HepG2 (cell line): ENCODE results near the gene EPSTI1. TPM values are rescaled to one million over a fixed set of nuclear protein-coding genes. Genes with fewer than 3 reads are reported as not detected.

Source experiments
- AHR ChIP-seq: IDR thresholded peaks from 2 replicates; pipeline ENCODE4 v1.6.1; 2018; ENCODE audit warnings: missing genetic modification reagents, missing compliant biosample characterization
- EEA1 ChIP-seq: sonication (generic); formaldehyde crosslinking; IDR thresholded peaks from 2 replicates; pipeline ENCODE4 v1.5.1; 2020; ENCODE audit warnings: mild to moderate bottlenecking, missing genetic modification reagents, borderline replicate concordance
- ETV6 ChIP-seq: sonication (generic); formaldehyde crosslinking; conservative IDR thresholded peaks from 2 replicates; pipeline ENCODE4 v1.4.0; 2020; ENCODE audit warnings: missing genetic modification reagents
- KDM4B ChIP-seq: sonication (generic); formaldehyde crosslinking; IDR thresholded peaks from 2 replicates; pipeline ENCODE4 v1.4.0; 2020; ENCODE audit warnings: missing genetic modification reagents
- KDM5A ChIP-seq: fragments of 200-600 bp; sonication (generic); IDR thresholded peaks from 2 replicates; pipeline ENCODE4 v1.7.0; 2018; ENCODE audit warnings: antibody characterized with exemption, mild to moderate bottlenecking, low read length, borderline replicate concordance
- KMT2A ChIP-seq: sonication (generic); formaldehyde crosslinking; IDR thresholded peaks from 2 replicates; pipeline ENCODE4 v1.4.0; 2020; ENCODE audit warnings: missing genetic modification reagents
- MED1 ChIP-seq: sonication (generic); formaldehyde crosslinking; IDR thresholded peaks from 2 replicates; pipeline ENCODE4 v1.4.0; 2020; ENCODE audit warnings: missing genetic modification reagents
- REXO4 ChIP-seq: sonication (generic); formaldehyde crosslinking; IDR thresholded peaks from 2 replicates; pipeline ENCODE4 v1.8.0; 2022; ENCODE audit warnings: missing genetic modification reagents, mild to moderate bottlenecking, borderline replicate concordance
- SPEN ChIP-seq: sonication (generic); formaldehyde crosslinking; IDR thresholded peaks from 2 replicates; pipeline ENCODE4 v1.5.1; 2020; ENCODE audit warnings: low read depth, mild to moderate bottlenecking, missing genetic modification reagents
- TAF1 ChIP-seq: sonication (generic); formaldehyde crosslinking; IDR thresholded peaks from 2 replicates; pipeline ENCODE4 v1.4.0; 2020; ENCODE audit warnings: missing genetic modification reagents
- TCF7L2 ChIP-seq: IDR thresholded peaks from 2 replicates; pipeline ENCODE4 v1.6.1; 2011; ENCODE audit warnings: mild to moderate bottlenecking, low read depth, low read length, moderate library complexity
- ZBTB8A ChIP-seq: sonication (generic); formaldehyde crosslinking; IDR thresholded peaks from 2 replicates; pipeline ENCODE4 v1.4.0; 2020; ENCODE audit warnings: mild to moderate bottlenecking, low read depth, missing genetic modification reagents, borderline replicate concordance
- ZMYM3 ChIP-seq: sonication (generic); formaldehyde crosslinking; IDR thresholded peaks from 2 replicates; pipeline ENCODE4 v1.5.1; 2020; ENCODE audit warnings: mild to moderate bottlenecking, missing genetic modification reagents
- ZNF615 ChIP-seq: sonication (generic); formaldehyde crosslinking; IDR thresholded peaks from 2 replicates; pipeline ENCODE4 v1.5.0; 2020; ENCODE audit warnings: mild to moderate bottlenecking, missing genetic modification reagents, borderline replicate concordance
- ZNF782 ChIP-seq: sonication (generic); formaldehyde crosslinking; IDR thresholded peaks from 2 replicates; pipeline ENCODE4 v1.4.0; 2020; ENCODE audit warnings: missing genetic modification reagents, mild to moderate bottlenecking, borderline replicate concordance
- polyA plus RNA-seq, 8 experiments: library from polyadenylated mRNA; depleted of rRNA in 3 of 8; stranded (reverse) in 7 of 8; unstranded in 1 of 8; fragments of >200 nt; fragmentation: Illumina TruSeq in 4 of 8; extraction: Trizol in 4 of 8; gene quantifications; 2 replicates each; pipeline versions ENCODE4 v1.2.1 to v1.2.3, GENCODE V29; 2011 to 2016; ENCODE audit warnings: low read depth in 4 of 8, missing spikeins in 1 of 8, mixed read lengths in 1 of 8; ENCODE audit not compliant: insufficient read depth in 1 of 8
- total RNA-seq, 5 experiments: library from RNA; depleted of rRNA; stranded (reverse); fragments of >200 nt; fragmentation: Illumina TruSeq; extraction: Trizol; gene quantifications; 2 replicates each; pipeline ENCODE4 v1.2.3, GENCODE V29; 2016; ENCODE audit warnings: low read depth in 1 of 5
- TF ChIP-seq, protein P1 (sequence below): sonication (generic); formaldehyde crosslinking; IDR thresholded peaks from 2 replicates; pipeline ENCODE4 v1.5.1; 2020; ENCODE audit warnings: mild to moderate bottlenecking, missing genetic modification reagents, moderate library complexity
- TF ChIP-seq, protein P2 (sequence below): sonication (generic); formaldehyde crosslinking; IDR thresholded peaks from 2 replicates; pipeline ENCODE4 v1.5.1; 2020; ENCODE audit warnings: missing genetic modification reagents, mild to moderate bottlenecking, borderline replicate concordance
- TF ChIP-seq, protein P3 (sequence below): sonication (generic); formaldehyde crosslinking; IDR thresholded peaks from 2 replicates; pipeline ENCODE4 v1.5.0; 2020; ENCODE audit warnings: mild to moderate bottlenecking, missing genetic modification reagents, borderline replicate concordance
- TF ChIP-seq, protein P4 (sequence below): sonication (generic); formaldehyde crosslinking; IDR thresholded peaks from 2 replicates; pipeline ENCODE4 v1.5.0; 2020; ENCODE audit warnings: missing genetic modification reagents, mild to moderate bottlenecking, borderline replicate concordance

The EPSTI1 gene
- total and polyA plus RNA-seq, 2 of the 13 experiments (the other 11 are each of a cell fraction or from before 2014, with no cell fraction given): 0.03 TPM; not detected in 1

DNA sequence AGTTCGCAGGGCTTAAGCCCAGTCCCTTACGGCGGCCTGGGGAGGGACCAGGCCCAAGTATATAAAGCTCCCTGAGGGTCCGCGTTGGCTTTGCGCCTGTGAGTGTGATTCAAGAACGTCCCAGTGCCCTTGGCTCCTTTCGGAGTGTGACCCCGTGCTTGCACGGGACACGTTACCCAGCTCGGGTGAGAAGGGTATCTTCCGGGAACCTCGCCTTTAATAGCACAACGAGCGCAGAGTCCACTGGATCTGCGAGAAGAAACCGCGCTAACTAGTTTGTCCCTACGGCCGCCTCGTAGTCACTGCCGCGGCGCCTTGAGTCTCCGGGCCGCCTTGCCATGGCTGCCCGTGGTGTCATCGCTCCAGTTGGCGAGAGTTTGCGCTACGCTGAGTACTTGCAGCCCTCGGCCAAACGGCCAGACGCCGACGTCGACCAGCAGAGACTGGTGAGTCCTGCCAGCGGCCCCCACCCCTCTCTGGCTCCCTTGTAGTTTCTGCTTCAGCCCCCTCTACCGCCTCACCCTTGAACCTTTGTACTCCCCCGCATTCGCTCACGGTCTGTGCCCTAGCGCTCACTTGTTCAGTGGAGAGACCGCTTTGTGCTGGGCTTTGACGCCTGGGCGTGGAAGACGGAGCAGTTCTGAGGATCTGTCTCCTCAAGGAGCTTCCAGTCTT lies 31.4 kb upstream of the EPSTI1 start, which contains the start of gene DNAJC15 (continued):
- TF ChIP-seq, protein P1, sequence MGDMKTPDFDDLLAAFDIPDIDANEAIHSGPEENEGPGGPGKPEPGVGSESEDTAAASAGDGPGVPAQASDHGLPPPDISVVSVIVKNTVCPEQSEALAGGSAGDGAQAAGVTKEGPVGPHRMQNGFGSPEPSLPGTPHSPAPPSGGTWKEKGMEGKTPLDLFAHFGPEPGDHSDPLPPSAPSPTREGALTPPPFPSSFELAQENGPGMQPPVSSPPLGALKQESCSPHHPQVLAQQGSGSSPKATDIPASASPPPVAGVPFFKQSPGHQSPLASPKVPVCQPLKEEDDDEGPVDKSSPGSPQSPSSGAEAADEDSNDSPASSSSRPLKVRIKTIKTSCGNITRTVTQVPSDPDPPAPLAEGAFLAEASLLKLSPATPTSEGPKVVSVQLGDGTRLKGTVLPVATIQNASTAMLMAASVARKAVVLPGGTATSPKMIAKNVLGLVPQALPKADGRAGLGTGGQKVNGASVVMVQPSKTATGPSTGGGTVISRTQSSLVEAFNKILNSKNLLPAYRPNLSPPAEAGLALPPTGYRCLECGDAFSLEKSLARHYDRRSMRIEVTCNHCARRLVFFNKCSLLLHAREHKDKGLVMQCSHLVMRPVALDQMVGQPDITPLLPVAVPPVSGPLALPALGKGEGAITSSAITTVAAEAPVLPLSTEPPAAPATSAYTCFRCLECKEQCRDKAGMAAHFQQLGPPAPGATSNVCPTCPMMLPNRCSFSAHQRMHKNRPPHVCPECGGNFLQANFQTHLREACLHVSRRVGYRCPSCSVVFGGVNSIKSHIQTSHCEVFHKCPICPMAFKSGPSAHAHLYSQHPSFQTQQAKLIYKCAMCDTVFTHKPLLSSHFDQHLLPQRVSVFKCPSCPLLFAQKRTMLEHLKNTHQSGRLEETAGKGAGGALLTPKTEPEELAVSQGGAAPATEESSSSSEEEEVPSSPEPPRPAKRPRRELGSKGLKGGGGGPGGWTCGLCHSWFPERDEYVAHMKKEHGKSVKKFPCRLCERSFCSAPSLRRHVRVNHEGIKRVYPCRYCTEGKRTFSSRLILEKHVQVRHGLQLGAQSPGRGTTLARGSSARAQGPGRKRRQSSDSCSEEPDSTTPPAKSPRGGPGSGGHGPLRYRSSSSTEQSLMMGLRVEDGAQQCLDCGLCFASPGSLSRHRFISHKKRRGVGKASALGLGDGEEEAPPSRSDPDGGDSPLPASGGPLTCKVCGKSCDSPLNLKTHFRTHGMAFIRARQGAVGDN (CRISPR knock-in tag): peak; percentile 96
- TF ChIP-seq EEA1 (CRISPR knock-in tag) (peak; percentile 84; the same call in 1 of the 2 replicates), ZBTB8A (CRISPR knock-in tag) (peak; percentile 68; the same call in 1 of the 2 replicates), KMT2A (CRISPR knock-in tag) (peak; percentile 84), ZNF615 (0 out of 2 replicates have a peak, but pooled peaks have one; percentile 42), ZNF782 (peak; percentile 69; the same call in 1 of the 2 replicates), KDM5A (peak; percentile 47; the same call in 1 of the 2 replicates), REXO4 (no peak), SPEN (CRISPR knock-in tag) (peak; percentile 83), ZMYM3 (CRISPR knock-in tag) (peak; percentile 83), KDM4B (CRISPR knock-in tag) (peak; percentile 33; the same call in 1 of the 2 replicates), AHR (0 out of 2 replicates have a peak, but pooled peaks have one; percentile 23), ETV6 (CRISPR knock-in tag) (peak; percentile 31; the same call in 1 of the 2 replicates), MED1 (peak; percentile 40; the same call in 1 of the 2 replicates), TCF7L2 (no peak), TAF1 (CRISPR knock-in tag) (peak; percentile 93)
- TF ChIP-seq, protein P2, sequence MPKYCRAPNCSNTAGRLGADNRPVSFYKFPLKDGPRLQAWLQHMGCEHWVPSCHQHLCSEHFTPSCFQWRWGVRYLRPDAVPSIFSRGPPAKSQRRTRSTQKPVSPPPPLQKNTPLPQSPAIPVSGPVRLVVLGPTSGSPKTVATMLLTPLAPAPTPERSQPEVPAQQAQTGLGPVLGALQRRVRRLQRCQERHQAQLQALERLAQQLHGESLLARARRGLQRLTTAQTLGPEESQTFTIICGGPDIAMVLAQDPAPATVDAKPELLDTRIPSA: no peak
- TF ChIP-seq, protein P3, sequence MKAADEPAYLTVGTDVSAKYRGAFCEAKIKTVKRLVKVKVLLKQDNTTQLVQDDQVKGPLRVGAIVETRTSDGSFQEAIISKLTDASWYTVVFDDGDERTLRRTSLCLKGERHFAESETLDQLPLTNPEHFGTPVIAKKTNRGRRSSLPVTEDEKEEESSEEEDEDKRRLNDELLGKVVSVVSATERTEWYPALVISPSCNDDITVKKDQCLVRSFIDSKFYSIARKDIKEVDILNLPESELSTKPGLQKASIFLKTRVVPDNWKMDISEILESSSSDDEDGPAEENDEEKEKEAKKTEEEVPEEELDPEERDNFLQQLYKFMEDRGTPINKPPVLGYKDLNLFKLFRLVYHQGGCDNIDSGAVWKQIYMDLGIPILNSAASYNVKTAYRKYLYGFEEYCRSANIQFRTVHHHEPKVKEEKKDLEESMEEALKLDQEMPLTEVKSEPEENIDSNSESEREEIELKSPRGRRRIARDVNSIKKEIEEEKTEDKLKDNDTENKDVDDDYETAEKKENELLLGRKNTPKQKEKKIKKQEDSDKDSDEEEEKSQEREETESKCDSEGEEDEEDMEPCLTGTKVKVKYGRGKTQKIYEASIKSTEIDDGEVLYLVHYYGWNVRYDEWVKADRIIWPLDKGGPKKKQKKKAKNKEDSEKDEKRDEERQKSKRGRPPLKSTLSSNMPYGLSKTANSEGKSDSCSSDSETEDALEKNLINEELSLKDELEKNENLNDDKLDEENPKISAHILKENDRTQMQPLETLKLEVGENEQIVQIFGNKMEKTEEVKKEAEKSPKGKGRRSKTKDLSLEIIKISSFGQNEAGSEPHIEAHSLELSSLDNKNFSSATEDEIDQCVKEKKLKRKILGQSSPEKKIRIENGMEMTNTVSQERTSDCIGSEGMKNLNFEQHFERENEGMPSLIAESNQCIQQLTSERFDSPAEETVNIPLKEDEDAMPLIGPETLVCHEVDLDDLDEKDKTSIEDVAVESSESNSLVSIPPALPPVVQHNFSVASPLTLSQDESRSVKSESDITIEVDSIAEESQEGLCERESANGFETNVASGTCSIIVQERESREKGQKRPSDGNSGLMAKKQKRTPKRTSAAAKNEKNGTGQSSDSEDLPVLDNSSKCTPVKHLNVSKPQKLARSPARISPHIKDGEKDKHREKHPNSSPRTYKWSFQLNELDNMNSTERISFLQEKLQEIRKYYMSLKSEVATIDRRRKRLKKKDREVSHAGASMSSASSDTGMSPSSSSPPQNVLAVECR (CRISPR knock-in tag): peak; percentile 61; the same call in 1 of the 2 replicates
- TF ChIP-seq, protein P4, sequence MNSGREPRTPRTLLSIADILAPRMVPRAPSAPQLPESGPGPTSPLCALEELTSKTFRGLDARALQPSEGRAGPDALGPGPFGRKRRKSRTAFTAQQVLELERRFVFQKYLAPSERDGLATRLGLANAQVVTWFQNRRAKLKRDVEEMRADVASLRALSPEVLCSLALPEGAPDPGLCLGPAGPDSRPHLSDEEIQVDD (CRISPR knock-in tag): no peak
